HL-60/S4 treated with retinoic acid at 250 ng/mL for 4 days and 3 days (cell line): Measurements from ENCODE around the gene PYCR2.
"Not testable (repeated sequence)": the region's sequence is repeated elsewhere in the genome, so short reads cannot be mapped to it uniquely, and the experiment has no call there.

Experiments
- in situ Hi-C: fragments of 300-500 bp; cut with MboI; formaldehyde crosslinking; loops from 2 replicates; pipeline ENCODE4 v1.7.0; 2022; ENCODE audit warnings: low sequenced_read_pairs

The PYCR2 gene

GRCh38 chr1:225923692-225924555 lies at the start of gene PYCR2:
TSS of gene PYCR2 (minus strand) at chr1:225924250. CDS start at chr1:225924110, 140 bp downstream.
- in situ Hi-C loops = no loop called here

GRCh38 chr1:225973158-225973557 lies 49.1 kb upstream of the PYCR2 start:
- in situ Hi-C loops = no loop called here

GRCh38 chr1:225972344-225973152 lies 48.5 kb upstream of the PYCR2 start:
- in situ Hi-C loops = no loop called here

GRCh38 chr1:225970592-225971157 lies 46.6 kb upstream of the PYCR2 start:
- in situ Hi-C loops = not testable (repeated sequence)

GRCh38 chr1:225969751-225970150 lies 45.7 kb upstream of the PYCR2 start:
- in situ Hi-C loops = not testable (repeated sequence)

- in situ Hi-C loops = no loop called here
Observed at GRCh38 chr1:225965231-225965630, 41.2 kb upstream of the PYCR2 start.

- in situ Hi-C loops = no loop called here
Observed at GRCh38 chr1:225963735-225964530, 39.9 kb upstream of the PYCR2 start.

- in situ Hi-C loops = no loop called here
Observed at GRCh38 chr1:225962440-225962975, 38.5 kb upstream of the PYCR2 start.

- in situ Hi-C loops = no loop called here
Observed at GRCh38 chr1:225961659-225962439, 37.8 kb upstream of the PYCR2 start.

- in situ Hi-C loops = no loop called here
Observed at GRCh38 chr1:225958041-225958440, 34.0 kb upstream of the PYCR2 start.

- in situ Hi-C loops = no loop called here
Observed at GRCh38 chr1:225954753-225955152, 30.7 kb upstream of the PYCR2 start.

GRCh38 chr1:225953315-225953714 lies 29.3 kb upstream of the PYCR2 start:
- in situ Hi-C loops = no loop called here

- in situ Hi-C loops = no loop called here
Observed at GRCh38 chr1:225950905-225951497, 27.0 kb upstream of the PYCR2 start.

GRCh38 chr1:225949041-225949440 lies 25.0 kb upstream of the PYCR2 start:
- in situ Hi-C loops = no loop called here

GRCh38 chr1:225946803-225947202 lies 22.8 kb upstream of the PYCR2 start:
- in situ Hi-C loops = no loop called here

GRCh38 chr1:225946082-225946620 lies 22.1 kb upstream of the PYCR2 start:
- in situ Hi-C loops = no loop called here

- in situ Hi-C loops = no loop called here
Observed at GRCh38 chr1:225945564-225945963, 21.5 kb upstream of the PYCR2 start.

GRCh38 chr1:225944951-225945350 lies 20.9 kb upstream of the PYCR2 start:
- in situ Hi-C loops = no loop called here

GRCh38 chr1:225944387-225944786 lies 20.3 kb upstream of the PYCR2 start:
- in situ Hi-C loops = no loop called here
